ENCODE measurements around the gene ANXA8.
"Not testable (repeated sequence)": the region's sequence is repeated elsewhere in the genome, so short reads cannot be mapped to it uniquely, and the experiment has no call there.

Gene ANXA8

DNA sequence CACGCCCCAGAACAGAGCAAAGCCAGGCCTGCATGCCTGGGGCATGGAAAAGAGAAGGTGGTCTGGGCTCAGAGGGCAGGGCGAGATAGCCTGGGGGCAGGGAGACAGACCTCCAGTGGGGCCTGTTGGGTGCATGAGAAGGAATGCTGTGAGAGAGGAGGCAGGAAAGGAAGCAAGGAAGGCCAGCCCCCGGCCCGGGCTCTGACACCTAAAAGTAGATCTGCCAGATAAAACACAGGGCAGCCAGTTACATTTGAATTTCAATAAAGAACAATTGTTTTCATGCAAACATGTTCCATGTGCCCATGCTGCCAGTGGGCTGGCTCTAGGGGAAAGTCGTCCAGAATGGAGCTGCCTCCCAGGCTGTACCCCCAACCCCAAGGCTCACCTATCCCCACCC, 5.8 kb downstream of the ANXA8 start:
- not testable (repeated sequence) for DNase-seq (ENCODE audit: low read depth, low spot score); H3K27me3 ChIP-seq (ENCODE audit: insufficient read depth, insufficient read length); H3K36me3 ChIP-seq (ENCODE audit: insufficient read depth, insufficient read length, low read length); H3K4me1 ChIP-seq (ENCODE audit: insufficient read depth, insufficient read length); H3K9ac ChIP-seq (ENCODE audit: insufficient read length, low read depth); H3K4me3 ChIP-seq (ENCODE audit: insufficient read length, low read depth); H3K9me3 ChIP-seq (ENCODE audit: insufficient read depth, low read length)

DNA sequence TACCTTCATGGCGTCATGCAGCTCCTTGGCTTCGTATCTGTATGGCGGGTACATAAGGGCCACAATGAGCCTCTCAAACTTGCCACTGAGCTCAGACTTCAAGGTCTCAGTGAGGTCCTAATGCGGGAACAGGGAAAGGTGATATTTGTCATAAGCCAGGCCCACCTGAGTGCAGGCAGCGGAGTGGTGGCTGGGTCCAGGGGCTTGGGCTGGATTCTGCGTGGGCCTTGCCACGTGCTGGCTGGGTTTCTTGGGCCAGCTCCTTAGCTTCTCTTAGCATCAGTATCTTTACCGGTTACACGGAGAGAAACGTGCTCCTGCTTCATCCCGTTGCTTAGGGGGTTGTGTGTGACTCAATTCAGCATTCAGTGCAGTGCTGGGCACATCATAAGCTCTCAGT, 6.8 kb downstream of the ANXA8 start:
- H3K4me1 ChIP-seq (ENCODE audit: insufficient read depth, insufficient read length); H3K4me3 ChIP-seq (ENCODE audit: insufficient read length, low read depth); H3K9me3 ChIP-seq (ENCODE audit: insufficient read depth, low read length); H3K36me3 ChIP-seq (ENCODE audit: insufficient read depth, insufficient read length, low read length); DNase-seq (ENCODE audit: low read depth, low spot score); H3K27me3 ChIP-seq (ENCODE audit: insufficient read depth, insufficient read length); H3K9ac ChIP-seq (ENCODE audit: insufficient read length, low read depth): not testable (repeated sequence)

DNA sequence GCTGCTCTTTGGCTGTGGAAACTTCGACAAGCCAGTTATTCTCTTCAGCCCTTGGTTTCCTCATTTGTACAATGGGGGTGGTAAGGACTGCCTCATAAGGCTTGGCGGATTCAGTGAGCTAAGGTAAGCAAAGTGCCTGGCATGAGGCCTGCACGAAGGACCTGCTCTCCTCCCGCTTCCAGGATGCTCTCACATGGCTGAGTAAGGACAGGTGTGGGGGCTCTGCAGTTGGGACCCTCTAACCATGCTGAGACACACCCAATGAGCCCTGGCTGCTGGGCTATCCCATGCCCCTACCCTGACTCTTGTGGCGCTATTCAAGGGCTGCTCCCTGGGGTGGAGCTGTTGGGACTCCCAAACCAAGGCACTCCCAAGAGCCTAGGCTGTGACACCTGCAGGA, 8.8 kb downstream of the ANXA8 start:
- H3K9me3 ChIP-seq (ENCODE audit: insufficient read depth, low read length); H3K4me1 ChIP-seq (ENCODE audit: insufficient read depth, insufficient read length); H3K9ac ChIP-seq (ENCODE audit: insufficient read length, low read depth); H3K27me3 ChIP-seq (ENCODE audit: insufficient read depth, insufficient read length); H3K36me3 ChIP-seq (ENCODE audit: insufficient read depth, insufficient read length, low read length); DNase-seq (ENCODE audit: low read depth, low spot score); H3K4me3 ChIP-seq (ENCODE audit: insufficient read length, low read depth): not testable (repeated sequence)

DNA sequence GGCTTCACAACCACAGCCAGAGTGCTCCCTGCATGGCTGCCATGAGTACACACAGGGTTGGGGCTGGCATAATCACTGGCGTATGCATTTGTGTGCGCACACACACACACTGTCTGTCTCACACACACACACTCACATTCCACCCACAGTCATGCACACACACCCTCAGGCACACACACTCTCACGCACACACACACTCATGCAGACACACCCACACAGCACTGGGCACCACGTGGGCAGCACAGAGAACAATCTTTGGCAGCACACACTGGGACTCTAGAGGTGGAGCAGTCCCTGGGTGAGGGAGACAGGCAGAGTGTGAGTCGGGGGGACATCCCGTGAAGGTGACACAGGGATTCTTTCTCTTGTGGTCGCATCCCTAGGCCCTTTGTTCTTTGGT, 10.4 kb downstream of the ANXA8 start:
- not testable (repeated sequence) for H3K9ac ChIP-seq (ENCODE audit: insufficient read length, low read depth); H3K36me3 ChIP-seq (ENCODE audit: insufficient read depth, insufficient read length, low read length); H3K4me1 ChIP-seq (ENCODE audit: insufficient read depth, insufficient read length); H3K4me3 ChIP-seq (ENCODE audit: insufficient read length, low read depth); H3K27me3 ChIP-seq (ENCODE audit: insufficient read depth, insufficient read length); DNase-seq (ENCODE audit: low read depth, low spot score); H3K9me3 ChIP-seq (ENCODE audit: insufficient read depth, low read length)

DNA sequence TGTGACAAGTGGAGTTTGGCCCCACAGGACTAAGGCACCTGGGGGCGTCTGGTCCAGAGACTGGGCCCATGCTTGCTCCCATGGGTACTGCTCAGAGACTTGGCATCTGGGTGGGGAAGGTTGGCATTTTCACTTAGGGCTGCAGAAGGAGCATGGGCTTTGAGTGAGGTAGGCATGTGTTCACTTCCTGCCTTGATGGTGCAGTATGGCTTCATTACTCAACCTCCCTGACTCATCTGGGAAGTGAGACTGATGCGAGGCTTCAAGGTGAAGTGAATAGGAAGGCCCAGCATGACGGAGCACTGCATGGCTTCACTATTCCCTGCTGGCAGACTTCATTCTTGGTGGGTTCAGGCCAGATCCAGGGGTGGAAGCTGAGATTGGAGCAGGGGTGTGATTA, 11.3 kb downstream of the ANXA8 start:
- not testable (repeated sequence) for H3K9ac ChIP-seq (ENCODE audit: insufficient read length, low read depth); H3K4me1 ChIP-seq (ENCODE audit: insufficient read depth, insufficient read length); DNase-seq (ENCODE audit: low read depth, low spot score); H3K36me3 ChIP-seq (ENCODE audit: insufficient read depth, insufficient read length, low read length); H3K27me3 ChIP-seq (ENCODE audit: insufficient read depth, insufficient read length); H3K9me3 ChIP-seq (ENCODE audit: insufficient read depth, low read length); H3K4me3 ChIP-seq (ENCODE audit: insufficient read length, low read depth)

DNA sequence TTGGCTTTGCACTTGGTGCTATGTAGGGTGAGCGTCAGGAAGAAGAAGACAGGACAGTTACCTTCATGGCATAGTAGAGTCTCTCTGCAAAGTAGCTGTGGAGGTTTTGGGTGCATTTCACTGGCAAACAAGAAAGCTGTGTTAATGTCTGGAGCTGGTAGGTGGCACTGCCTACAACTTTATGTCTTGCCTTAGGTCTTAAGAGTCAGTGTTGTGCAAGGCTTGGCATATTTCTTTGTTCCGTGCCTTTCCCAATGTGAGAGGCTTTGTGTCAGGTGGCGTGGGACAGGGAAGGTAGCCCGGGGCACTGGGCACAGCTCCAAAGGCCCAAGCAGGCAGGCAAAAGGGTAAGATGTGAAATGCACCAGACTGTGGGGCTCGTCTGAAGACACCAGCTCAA, 11.8 kb downstream of the ANXA8 start:
- H3K4me3 ChIP-seq (ENCODE audit: insufficient read length, low read depth); H3K4me1 ChIP-seq (ENCODE audit: insufficient read depth, insufficient read length); DNase-seq (ENCODE audit: low read depth, low spot score); H3K27me3 ChIP-seq (ENCODE audit: insufficient read depth, insufficient read length); H3K36me3 ChIP-seq (ENCODE audit: insufficient read depth, insufficient read length, low read length); H3K9ac ChIP-seq (ENCODE audit: insufficient read length, low read depth); H3K9me3 ChIP-seq (ENCODE audit: insufficient read depth, low read length): not testable (repeated sequence)

DNA sequence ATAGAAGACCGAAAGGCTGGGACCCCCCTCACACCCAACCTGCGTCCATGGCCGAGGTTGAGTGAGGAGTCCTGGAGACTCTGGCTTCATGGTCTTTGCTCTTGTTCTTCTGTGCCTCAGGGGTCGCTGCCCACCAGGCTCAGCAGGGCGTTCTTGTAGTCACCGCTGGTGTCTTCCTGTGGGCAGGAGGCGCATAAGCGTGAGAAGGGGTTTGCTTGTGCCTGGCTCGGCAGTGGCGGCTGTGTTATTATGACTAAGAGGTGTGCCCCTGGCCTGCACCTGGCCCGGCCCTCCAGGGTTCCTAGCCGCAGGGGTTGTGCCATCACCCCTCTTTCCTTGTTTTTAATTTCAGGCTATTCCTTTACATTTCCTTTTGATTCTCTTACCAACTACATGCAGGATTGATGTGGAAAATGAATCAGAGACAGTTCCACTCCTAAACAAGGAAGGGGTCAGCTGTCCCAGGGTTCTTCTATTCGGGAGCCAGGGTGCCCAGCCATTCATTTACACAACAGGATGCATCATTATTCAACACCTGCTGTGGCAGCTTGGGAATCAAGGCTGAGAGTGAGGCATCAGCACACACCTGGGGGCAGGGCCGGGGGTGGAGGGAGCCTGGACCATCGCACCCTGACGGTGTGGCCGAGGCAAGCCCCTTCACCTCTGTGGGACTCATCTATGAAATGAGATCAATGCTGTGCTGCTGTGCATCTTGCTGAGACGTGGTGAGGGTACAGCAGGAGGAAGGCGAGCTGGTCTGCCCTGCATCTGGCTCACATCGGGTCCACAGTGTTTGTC, 15.0 kb downstream of the ANXA8 start:
- not testable (repeated sequence) for H3K27me3 ChIP-seq (ENCODE audit: insufficient read depth, insufficient read length); H3K4me1 ChIP-seq (ENCODE audit: insufficient read depth, insufficient read length); H3K9ac ChIP-seq (ENCODE audit: insufficient read length, low read depth); H3K4me3 ChIP-seq (ENCODE audit: insufficient read length, low read depth); H3K36me3 ChIP-seq (ENCODE audit: insufficient read depth, insufficient read length, low read length); H3K9me3 ChIP-seq (ENCODE audit: insufficient read depth, low read length); DNase-seq (ENCODE audit: low read depth, low spot score)

DNA sequence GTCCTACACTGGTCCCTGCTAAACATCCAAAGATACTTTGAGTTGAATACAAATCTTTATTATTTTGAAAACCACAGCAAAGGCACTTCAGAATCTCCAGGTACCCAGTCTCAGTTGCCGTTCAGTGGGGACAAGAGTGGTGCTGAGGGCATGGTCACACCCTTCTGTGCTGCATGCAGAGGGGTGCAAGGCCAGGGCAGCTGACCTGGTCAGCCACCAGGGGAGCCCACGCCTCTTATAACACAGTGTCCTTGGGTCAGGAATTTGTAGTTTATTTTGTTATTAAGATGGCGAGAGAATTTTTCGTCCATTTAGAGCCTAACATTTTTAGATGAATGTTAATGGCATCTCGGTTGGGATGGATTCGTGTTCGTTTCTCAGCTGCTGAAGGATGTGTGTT, 16.0 kb downstream of the ANXA8 start:
- not testable (repeated sequence) for H3K4me1 ChIP-seq (ENCODE audit: insufficient read depth, insufficient read length); H3K9me3 ChIP-seq (ENCODE audit: insufficient read depth, low read length); H3K36me3 ChIP-seq (ENCODE audit: insufficient read depth, insufficient read length, low read length); H3K27me3 ChIP-seq (ENCODE audit: insufficient read depth, insufficient read length); H3K4me3 ChIP-seq (ENCODE audit: insufficient read length, low read depth); DNase-seq (ENCODE audit: low read depth, low spot score); H3K9ac ChIP-seq (ENCODE audit: insufficient read length, low read depth)

DNA sequence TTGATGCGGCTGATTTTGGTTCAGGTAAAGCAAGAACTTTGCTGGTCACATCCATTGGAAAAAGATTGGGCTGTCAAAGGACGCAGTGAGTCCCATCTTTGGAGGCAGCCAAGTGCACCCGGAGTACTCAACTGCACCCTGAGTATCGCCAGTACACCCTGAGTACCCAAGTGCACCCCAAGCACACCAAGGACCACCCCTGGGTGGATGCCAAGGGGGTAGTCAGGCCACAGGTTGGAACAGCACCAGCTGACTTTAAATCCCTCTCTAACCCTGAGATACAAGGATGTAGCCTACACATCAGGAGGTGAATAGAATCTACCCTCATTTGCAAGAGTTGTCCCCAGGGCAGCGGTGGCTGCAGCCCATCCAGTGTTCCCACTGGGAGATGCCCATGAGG, 16.5 kb downstream of the ANXA8 start:
- not testable (repeated sequence) for H3K4me1 ChIP-seq (ENCODE audit: insufficient read depth, insufficient read length); H3K4me3 ChIP-seq (ENCODE audit: insufficient read length, low read depth); DNase-seq (ENCODE audit: low read depth, low spot score); H3K27me3 ChIP-seq (ENCODE audit: insufficient read depth, insufficient read length); H3K36me3 ChIP-seq (ENCODE audit: insufficient read depth, insufficient read length, low read length); H3K9me3 ChIP-seq (ENCODE audit: insufficient read depth, low read length); H3K9ac ChIP-seq (ENCODE audit: insufficient read length, low read depth)

DNA sequence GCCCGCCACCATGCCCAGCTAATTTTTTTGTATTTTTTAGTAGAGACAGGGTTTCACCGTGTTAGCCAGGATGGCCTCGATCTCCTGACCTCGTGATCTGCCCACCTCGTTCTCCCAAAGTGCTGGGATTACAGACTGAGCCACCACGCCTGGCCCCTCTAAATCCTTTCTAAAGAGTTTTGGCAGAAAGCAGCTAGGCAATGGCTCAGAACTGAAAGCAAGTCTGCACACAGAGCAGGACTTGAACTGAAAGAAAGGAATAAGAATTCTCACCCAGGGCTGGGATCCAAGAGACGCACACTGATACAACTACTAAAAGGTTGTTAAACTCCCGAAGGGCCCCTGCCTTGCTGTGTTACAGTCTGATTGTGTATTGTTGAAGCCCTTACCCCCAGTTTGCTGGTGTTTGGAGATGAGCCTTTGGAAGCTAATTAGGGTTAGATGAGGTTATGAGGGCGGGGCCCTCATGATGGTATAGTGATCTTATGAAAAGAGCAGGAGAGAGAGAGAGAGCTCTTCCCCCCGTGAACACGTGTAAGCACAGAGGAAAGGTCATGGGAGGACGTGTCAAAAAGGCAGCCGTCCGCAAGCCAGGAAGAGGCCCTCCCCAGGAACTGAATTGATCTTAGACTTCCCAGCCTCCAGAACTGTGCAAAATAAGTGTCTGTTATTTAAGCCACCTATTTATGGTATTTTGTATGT, 18.5 kb downstream of the ANXA8 start:
- H3K4me1 ChIP-seq (ENCODE audit: insufficient read depth, insufficient read length); DNase-seq (ENCODE audit: low read depth, low spot score); H3K9ac ChIP-seq (ENCODE audit: insufficient read length, low read depth); H3K4me3 ChIP-seq (ENCODE audit: insufficient read length, low read depth); H3K9me3 ChIP-seq (ENCODE audit: insufficient read depth, low read length); H3K36me3 ChIP-seq (ENCODE audit: insufficient read depth, insufficient read length, low read length); H3K27me3 ChIP-seq (ENCODE audit: insufficient read depth, insufficient read length): not testable (repeated sequence)

DNA sequence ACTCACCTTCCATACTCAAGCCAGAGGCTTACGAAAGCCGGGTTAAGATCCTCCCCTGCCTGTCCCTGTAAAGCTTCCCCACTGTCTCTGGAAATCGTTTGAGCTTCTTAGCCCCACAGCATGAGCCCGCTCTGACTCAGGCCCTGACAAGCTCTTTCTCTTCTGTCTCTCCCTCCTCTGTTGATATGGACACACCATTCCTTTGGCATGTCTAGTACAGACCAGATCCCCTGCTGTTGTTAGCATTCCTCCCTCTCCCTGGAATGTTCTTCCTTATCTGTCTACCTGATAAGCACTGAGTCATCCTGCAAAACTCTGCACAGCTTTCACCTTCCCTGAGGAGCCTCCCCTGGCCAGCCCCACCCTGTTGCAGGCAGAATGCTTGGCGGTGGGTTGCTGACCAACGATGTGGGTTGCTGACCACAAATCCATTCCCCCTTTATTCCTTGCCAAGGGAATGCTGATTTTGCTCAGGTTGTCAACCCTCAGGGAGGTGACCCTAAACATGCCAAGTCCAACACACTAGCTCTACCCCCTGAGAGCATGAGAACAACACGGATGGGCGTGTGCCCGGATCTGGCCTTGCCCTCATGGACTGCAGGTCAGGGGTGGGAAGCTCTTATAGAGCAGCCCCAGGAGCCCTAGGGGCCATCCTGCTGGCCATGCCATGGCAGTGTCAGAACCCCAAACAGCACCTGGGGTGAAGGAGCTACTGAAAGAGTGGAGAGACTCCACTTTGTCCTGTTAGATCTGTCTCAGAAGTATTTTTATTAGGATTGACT, 21.1 kb downstream of the ANXA8 start:
- not testable (repeated sequence) for DNase-seq (ENCODE audit: low read depth, low spot score); H3K9ac ChIP-seq (ENCODE audit: insufficient read length, low read depth); H3K36me3 ChIP-seq (ENCODE audit: insufficient read depth, insufficient read length, low read length); H3K4me1 ChIP-seq (ENCODE audit: insufficient read depth, insufficient read length); H3K9me3 ChIP-seq (ENCODE audit: insufficient read depth, low read length); H3K4me3 ChIP-seq (ENCODE audit: insufficient read length, low read depth); H3K27me3 ChIP-seq (ENCODE audit: insufficient read depth, insufficient read length)

DNA sequence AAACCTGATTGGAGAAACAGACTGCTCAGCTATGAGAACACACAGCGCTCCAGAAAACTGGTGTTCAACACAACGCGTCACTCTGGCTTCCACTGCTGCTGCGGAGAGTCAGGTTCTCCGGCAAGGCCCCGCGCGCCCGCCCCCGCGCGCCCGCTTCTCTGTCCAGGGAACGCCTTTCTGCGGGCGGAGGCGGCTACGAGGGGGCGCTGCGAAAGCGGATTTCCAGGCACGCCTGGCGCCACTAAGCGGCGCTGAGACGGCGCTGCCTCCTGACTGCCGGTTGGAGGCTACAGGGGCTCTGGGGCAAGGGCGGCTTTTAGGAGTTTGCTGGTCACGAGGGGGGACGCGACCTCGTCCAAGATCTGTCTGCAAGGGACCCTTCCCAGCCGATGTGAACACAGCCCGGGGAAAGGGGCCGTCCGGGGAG, 22.6 kb downstream of the ANXA8 start:
- H3K9ac ChIP-seq (ENCODE audit: insufficient read length, low read depth); H3K4me3 ChIP-seq (ENCODE audit: insufficient read length, low read depth); DNase-seq (ENCODE audit: low read depth, low spot score): not testable (repeated sequence)

More for the DNA sequence above, 22.6 kb downstream of the ANXA8 start:
- not testable (repeated sequence) for H3K36me3 ChIP-seq (ENCODE audit: insufficient read depth, insufficient read length, low read length); H3K27me3 ChIP-seq (ENCODE audit: insufficient read depth, insufficient read length); H3K9me3 ChIP-seq (ENCODE audit: insufficient read depth, low read length); H3K4me1 ChIP-seq (ENCODE audit: insufficient read depth, insufficient read length)
